ENCODE results near the gene CAPN14.

Gene CAPN14

DNA sequence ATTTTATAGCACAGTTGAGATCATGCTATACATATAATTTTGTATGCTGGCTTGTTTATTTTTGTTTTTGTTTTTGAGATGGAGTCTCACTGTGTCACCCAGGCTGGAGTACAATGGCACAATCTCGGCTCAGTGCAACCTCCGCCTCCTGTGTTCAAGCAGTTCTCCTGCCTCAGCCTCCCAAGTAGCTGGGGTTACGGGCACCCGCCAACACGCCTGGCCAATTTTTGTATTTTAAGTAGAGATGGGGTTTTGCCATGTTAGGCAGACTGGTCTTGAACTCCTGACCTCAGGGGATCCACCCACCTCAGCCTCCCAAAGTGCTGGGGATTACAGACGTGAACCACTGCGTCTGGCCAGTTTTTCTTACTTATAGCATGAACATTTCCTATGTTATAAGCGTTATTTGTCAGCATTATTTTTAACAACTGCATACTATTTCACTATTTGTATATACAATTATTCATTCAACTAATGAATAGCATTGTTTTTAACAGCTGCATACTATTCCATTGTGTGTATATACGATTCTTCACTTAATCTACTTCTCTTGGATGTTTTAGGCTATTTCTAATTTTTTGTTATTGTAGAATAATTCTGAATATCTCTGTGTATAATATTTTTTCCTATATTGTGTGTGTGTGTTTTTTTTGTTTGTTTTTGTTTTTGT is 20.2 kb upstream of the CAPN14 start:
- FAIRE-seq (no peak), DNase-seq (ENCODE audit: insufficient read length, low spot score) (no peak)
- no peak for TF ChIP-seq POLR2A (IDR thresholded peaks at IDR 0.05; ENCODE audit: low read depth, low read length)

DNA sequence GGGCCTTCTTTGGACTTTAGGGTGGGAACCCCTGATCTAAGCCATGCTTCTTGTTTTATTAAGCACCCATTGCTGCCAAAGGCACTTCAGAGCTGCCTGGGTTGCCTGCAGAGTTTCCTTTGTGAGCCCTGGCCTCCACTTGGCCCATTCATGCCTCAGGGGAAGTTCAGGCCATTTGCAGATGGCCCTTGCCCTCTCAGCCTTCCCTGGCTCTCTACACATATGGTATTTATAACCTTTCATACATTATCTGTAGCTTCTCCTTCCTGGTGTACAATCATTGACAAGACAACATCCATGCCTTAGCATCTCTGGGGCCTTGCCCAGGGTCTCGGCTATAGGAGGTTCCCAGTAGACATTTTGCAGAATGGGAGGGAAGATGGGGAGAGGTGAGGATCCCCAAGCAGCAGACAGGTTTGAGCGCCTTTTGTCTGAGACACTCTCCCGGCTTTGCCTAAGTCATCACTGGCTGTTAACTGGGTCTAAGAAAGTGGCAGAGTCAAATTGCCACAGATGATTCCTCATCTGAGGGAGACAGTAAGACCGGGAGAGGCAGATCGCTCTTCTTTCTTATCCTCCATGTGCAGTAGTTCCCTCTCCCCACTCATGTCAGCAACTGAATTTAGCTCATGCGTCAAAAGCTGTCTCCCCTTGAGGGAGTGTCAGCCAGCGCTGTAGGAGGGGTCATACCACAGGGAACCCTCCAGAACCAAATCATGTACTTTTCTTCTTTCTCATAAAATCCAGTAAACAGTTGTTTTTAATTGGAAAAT is 19.3 kb upstream of the CAPN14 start:
- TF ChIP-seq POLR2A (IDR thresholded peaks at IDR 0.05; ENCODE audit: low read depth, low read length): no peak
- DNase-seq (ENCODE audit: insufficient read length, low spot score) (no peak), FAIRE-seq (no peak)

DNA sequence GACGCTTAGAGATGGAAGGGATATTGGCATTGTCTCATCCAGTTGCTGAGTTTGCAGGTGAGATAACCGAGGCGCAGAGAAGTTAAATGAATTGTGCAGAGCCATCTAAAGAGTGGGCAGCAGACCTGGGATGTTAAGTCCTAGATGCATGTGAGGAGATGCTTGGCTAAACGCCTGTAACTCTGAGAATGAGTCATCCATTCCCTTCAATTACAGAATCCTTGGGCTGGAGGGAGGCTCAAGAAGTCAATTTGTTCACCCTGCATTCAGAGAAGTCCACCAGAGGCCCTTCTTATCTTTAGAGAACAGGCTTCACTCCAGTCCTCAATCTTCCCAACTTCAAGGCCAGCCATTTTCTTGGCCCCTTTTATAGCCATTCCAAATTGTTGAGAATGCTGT is 18.2 kb upstream of the CAPN14 start:
- FAIRE-seq (no peak), DNase-seq (ENCODE audit: insufficient read length, low spot score) (peak; percentile 51)
- TF ChIP-seq POLR2A (IDR thresholded peaks at IDR 0.05; ENCODE audit: low read depth, low read length): no peak

DNA sequence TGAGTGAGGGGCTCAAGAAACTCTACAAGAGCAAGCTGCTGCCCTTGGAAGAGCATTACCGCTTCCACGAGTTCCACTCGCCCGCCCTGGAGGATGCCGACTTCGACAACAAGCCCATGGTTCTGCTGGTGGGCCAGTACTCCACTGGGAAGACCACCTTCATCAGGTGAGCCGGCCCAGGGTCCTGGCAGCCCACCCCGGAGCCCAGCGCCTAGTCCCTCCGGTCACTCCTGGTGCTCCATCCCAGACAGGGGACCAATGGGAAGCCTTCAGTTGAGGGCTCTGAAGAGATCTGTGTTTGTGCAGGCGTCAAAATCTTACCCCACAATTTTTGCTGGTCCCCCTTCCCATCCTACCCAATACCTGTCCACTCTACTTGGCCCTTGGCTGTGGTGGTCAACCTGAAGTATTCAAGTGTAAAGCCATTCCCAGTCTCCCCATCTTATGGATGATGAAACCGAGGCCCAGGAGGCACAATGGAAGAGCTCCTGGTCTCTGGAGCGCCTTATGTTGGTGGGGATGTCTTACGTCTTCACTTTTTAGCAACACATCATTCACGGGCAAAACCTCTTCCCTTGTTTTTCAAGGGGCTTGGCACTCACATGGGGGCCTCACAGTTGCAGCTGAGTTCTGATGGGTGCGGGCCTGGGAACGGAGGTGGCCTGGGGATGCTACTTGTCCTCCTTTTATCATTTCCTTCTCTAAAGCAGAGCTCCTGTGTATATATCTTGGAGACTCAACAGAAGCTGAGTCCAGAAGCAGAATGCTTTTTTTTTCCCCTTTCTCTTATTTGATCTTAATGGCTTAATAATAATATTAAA is 17.6 kb upstream of the CAPN14 start:
- DNase-seq (ENCODE audit: insufficient read length, low spot score) (no peak), FAIRE-seq (no peak)
- TF ChIP-seq POLR2A (IDR thresholded peaks at IDR 0.05; ENCODE audit: low read depth, low read length): no peak

DNA sequence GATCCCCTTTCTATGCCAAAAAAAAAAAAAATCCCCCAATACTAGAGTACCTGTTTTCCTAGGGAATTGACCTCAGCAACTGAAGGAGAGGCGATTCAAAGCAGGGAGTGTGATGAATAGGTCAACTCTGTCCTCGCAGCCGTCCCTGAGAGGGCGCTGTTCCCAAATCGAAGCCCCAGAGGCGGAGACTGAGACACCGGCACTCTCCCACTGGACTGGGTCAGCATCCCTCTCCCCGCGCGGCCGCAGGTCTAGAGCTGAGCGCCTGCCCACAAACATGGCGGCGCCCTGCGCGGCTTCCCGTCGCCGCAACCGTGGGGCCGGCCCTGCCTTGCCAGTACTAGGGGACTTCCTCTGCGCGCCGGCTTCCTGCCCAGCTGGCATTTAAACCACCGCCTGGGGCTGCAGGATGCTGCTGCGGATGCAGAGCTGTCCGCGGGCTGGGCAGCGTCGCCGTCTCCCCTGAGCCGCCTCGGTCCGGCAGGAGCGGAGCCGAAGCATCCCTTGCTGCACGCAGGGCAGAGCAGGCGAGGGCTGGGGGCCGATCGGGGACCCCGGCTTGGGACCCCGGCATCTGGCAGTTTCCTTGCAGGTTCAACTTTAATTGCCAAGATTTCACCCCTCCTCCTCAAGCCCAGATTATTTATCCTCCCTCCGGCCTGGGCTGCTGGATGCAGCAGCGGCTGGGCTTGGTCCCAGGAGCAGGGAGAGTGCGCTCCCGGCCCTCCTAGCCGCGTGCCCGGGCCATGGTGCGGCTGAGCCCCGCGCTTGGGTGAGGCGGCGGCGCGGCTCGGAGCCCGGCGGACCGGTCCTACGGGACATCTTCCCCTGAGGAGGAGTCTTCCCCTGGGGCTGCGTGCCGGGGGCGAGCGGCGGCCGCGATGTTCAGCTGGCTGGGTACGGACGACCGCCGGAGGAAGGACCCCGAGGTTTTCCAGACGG is 16.7 kb upstream of the CAPN14 start, which contains the start of gene EHD3:
TSS of gene EHD3 (plus strand) at position 412 of the 942 bp plus-strand sequence. CDS start at position 882, 470 bp downstream.
- FAIRE-seq (peak; percentile 68), DNase-seq (ENCODE audit: insufficient read length, low spot score) (peak; percentile 94)
- TF ChIP-seq POLR2A (IDR thresholded peaks at IDR 0.05; ENCODE audit: low read depth, low read length): peak; percentile 89

DNA sequence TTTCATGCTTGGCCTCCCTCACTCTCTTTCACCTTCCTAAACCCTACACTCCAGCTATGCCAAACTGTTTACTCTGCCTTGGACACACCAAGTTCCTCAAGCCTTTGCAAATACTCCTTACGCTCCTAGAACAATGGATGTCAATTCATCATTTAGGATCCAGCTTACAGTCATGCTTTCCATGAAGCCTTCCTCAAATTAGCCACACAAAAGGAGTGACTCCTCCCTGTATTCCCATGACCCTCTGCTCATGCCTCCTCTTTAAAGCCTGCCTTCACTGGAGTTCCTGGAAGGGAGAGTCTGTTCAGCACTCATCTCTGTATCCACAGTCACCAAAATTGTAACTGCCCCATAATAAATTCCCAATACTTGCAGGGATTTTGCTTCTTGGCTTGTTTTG is 15.9 kb upstream of the CAPN14 start:
- no peak for FAIRE-seq

DNA sequence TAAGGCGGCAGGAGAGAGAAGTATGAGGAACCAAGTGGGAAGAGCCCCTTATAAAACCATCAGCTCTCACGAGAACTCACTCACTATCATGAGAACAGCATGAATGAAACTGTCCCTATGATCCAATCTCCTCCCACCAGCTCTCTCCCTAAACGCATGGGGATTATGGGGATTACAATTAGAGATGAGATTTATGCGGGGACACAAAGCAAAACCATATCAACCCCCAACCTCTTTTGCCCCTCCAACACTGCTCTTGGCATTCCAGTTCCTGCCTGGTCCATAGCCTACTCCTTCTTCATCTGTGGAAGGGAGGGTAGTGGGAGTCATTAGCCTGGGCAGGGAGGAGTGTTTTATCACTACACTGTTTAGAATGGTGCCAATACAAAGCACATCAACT is 15.3 kb upstream of the CAPN14 start:
- no peak for DNase-seq (ENCODE audit: insufficient read length, low spot score)
- TF ChIP-seq POLR2A (IDR thresholded peaks at IDR 0.05; ENCODE audit: low read depth, low read length): no peak
- FAIRE-seq: no peak

More for the DNA sequence above, 15.9 kb upstream of the CAPN14 start:
- TF ChIP-seq POLR2A (IDR thresholded peaks at IDR 0.05; ENCODE audit: low read depth, low read length): no peak
- no peak for DNase-seq (ENCODE audit: insufficient read length, low spot score)

DNA sequence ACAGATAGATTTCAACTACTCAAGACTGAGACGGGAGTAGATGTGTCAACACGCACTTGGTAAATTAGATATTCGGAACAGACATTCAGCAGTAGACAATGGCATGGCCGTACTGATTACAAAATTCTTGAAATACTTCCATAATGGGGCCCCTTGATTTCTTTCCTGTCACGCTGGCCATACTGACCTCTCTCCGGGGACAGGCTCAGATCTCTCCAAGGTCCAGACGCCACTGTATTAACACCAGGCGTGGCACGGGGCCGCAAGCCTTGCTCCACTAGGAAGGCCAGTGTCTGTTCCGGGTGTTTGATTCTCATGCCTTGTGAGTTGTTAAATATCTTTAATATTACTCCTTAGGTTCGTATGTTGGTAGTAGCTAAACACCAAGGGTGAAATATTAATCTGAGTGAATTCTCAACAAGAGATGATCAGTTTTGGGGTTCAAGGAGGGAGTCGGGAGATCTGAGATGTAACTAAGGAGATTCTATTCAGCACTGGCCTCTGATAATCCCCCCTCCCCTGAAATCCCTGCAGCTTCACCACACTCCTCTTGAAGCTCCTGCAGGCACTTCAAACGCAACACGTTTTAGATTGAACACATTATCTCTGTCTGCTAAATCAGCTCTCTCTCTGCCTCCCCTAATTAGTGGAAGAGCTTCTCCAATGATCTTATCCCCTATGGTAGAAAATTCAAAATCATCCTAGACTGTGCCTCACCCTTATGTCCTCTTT is 14.4 kb upstream of the CAPN14 start:
- no peak for TF ChIP-seq POLR2A (IDR thresholded peaks at IDR 0.05; ENCODE audit: low read depth, low read length)
- FAIRE-seq (no peak), DNase-seq (ENCODE audit: insufficient read length, low spot score) (no peak)

DNA sequence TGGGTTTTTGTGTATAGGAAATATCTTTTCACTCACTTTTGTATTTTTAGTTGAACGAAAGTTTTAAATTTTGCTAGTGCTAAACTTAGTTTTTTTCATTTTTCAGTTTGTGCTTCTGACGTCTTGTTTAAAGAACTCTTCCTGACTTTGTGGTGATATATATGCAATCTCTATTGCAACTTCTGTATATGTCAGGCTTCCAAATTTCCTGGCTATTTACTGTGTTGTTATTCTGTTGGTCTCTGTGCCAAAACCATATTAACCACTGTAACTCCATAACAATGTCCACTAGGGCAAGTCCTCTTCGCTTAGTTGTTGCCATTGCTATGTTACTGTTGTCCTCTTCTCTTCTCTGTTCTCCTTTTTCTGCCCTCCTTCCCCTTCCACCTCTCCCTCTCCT is 13.4 kb upstream of the CAPN14 start:
- TF ChIP-seq POLR2A (IDR thresholded peaks at IDR 0.05; ENCODE audit: low read depth, low read length): no peak
- DNase-seq (ENCODE audit: insufficient read length, low spot score): no peak
- no peak for FAIRE-seq

DNA sequence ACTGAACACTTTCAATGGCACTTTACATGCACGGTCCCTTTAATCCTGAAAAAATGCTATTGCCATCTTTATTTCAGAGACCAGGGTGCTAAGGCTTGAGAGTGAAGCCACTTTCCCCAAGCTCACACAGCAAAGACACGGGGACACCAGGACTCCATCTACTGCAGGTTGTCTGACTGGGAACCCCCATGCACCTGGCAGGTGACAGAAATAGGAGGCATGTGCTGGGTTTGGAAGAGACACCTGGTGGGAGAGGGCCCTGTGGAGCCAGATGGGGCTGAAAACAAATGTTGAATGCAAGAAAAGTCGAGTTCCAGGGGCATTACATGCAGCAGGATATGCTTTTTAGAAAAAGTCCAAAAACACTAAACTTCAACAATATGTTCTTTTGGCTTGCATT is 11.4 kb upstream of the CAPN14 start:
- TF ChIP-seq POLR2A (IDR thresholded peaks at IDR 0.05; ENCODE audit: low read depth, low read length): no peak
- no peak for FAIRE-seq
- no peak for DNase-seq (ENCODE audit: insufficient read length, low spot score)

DNA sequence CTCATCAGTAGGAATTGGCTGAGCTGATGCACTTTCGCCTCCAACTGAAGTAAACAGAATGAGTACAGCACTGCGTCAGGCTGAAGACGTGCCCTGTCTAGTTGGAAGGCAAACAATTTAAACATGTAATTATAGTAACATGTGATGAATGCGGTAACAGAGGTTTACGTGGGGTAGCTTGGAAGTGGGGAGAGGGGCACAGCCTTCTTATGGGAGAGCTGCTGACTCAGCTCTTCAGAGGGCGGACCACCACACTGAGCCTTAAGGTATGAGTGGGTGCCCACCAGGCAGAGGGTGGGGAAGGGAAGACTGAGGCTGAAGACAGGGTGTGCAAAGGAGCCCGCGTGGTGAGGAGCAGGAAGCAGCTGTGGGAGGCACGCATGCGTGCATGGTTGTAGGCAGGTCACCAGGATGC is 10.4 kb upstream of the CAPN14 start:
- DNase-seq (ENCODE audit: insufficient read length, low spot score) (no peak), FAIRE-seq (no peak)
- no peak for TF ChIP-seq POLR2A (IDR thresholded peaks at IDR 0.05; ENCODE audit: low read depth, low read length)

DNA sequence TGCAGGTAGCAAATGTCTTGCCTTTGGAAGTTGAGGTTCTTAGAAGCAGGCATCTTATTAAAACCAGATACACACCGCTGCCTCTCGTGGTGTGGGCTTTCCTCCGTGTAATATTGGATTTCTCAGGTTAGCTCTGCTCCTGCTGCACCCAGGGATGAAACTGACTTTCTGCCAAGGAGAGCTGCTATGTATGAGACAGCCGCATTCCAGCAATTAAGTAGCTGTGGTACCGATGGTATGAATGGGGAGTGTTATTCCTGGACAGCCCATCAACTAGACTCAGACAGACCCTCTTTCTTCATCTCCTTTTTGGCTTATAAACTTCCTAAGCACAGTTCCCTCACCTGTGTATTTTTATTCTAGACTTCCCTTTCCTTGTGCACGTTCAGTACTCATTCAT is 9.8 kb upstream of the CAPN14 start:
- FAIRE-seq (no peak), DNase-seq (ENCODE audit: insufficient read length, low spot score) (no peak)
- no peak for TF ChIP-seq POLR2A (IDR thresholded peaks at IDR 0.05; ENCODE audit: low read depth, low read length)

DNA sequence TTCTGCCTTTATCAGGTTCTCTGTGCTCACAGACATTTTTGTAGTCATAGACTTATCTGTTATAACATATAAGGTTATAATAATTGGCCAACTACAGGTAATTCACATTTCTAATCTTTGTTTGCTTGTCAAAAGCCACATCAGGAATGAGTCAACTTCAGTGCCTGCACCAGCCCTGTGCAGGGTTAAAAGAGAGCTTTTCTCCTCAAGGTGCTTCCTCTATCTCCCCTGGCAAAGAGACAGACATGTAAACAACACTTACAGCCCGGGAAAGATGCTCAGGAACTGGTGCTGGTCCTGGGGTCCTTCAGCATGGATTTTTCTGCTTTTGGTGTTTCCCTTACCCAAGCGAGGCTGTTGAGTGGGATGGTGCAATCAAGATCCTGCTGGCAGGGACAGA is 9.0 kb upstream of the CAPN14 start:
- no peak for TF ChIP-seq POLR2A (IDR thresholded peaks at IDR 0.05; ENCODE audit: low read depth, low read length)
- FAIRE-seq: no peak
- no peak for DNase-seq (ENCODE audit: insufficient read length, low spot score)
